Activated CD4-positive, alpha-beta T cell treated with anti-CD3 and anti-CD28 coated beads, Interleukin-2, amount 10 ng/mL, durations not matched to agents 24 days and 14 days (primary cell): ENCODE measurements around the gene KDM5B. TPM values are rescaled to one million over a fixed set of nuclear protein-coding genes. Genes with fewer than 3 reads are reported as not detected.

ENCODE experiments used
- DNase-seq: peaks from one replicate; pipeline ENCODE4 v3.0.0; 2022
- H3K27ac Mint-ChIP-seq: one replicate; pipeline ENCODE4 v1.8.0; 2022; ENCODE audit warnings: mild to moderate bottlenecking, mixed read lengths
- H3K27me3 Mint-ChIP-seq: one replicate; pipeline ENCODE4 v1.8.0; 2022; ENCODE audit warnings: mixed read lengths
- H3K36me3 Mint-ChIP-seq: one replicate; pipeline ENCODE4 v1.8.0; 2022; ENCODE audit warnings: low read depth, mild to moderate bottlenecking, mixed read lengths
- H3K4me1 Mint-ChIP-seq: one replicate; pipeline ENCODE4 v1.8.0; 2021; ENCODE audit warnings: mixed read lengths
- H3K4me3 Mint-ChIP-seq: one replicate; pipeline ENCODE4 v1.8.0; 2022; ENCODE audit warnings: mild to moderate bottlenecking, moderate library complexity, mixed read lengths
- H3K9me3 Mint-ChIP-seq: one replicate; pipeline ENCODE4 v1.8.0; 2021; ENCODE audit warnings: mixed read lengths
- intact Hi-C: fragments of 100-400 bp; cut with micrococcal nuclease; formaldehyde crosslinking; loops from one replicate; pipeline ENCODE4 v1.15.1; 2023
- total RNA-seq: library from RNA; stranded (reverse); gene quantifications from 2 replicates; pipeline ENCODE4 v1.2.3, GENCODE V29; 2022

Gene KDM5B
- 83.2 and 92.7 TPM in 2 replicates for total RNA-seq

DNA sequence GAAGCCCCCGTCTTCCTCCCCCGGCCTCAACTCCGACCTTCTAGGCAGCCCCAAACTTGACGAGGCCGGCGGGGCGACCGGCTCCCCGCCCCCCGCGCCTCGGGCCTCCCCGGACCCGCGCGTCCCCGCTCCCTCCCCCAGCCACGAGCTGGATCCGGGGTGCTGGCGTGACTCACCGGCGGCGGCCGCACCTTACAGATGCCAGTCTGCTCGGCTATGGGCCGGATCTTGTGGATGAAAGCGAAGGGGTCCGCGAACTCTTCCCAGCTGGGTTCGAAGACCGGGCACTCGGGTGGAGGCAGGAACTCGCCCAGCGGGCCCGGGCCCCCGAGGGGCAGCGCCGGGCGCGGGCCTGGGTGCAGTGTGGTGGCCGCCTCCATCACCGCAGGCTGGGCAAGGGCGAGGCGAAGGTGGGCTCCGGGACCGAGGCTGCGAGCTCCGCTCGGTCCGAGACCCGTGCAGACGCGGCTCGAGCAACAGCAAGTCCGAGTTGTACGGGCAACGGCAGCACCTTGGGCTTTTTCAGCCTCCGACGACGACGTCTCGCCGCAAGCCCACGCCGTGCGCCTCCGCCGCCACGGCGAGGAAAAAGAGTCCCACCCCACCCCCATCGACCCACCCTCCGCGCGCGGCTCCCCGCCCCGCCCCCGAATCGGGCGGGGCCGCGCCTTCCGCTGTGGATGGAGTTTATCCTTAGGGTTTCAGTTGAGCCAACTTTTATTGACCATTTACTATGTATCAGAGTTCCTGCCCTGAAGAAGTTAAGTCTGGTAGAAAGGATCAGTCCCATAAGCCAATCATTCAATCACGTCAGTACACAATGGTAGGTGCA, at the start of gene KDM5B:
KDM5B (minus strand) TSS at position 496 of the 832 bp plus-strand sequence; CDS start at position 380, 116 bp downstream.
- peak within 1 kb of the TSS; percentile 86 for H3K27ac Mint-ChIP-seq
- peak; percentile 89 for DNase-seq
- peaks cover 47% of the 10 kb centered on the region for H3K4me1 Mint-ChIP-seq
- intact Hi-C loops: loop anchor here (5.0 to 10.0 kb wide), 3 partner anchors 51 to 643 kb away; partner anchors contain the start of genes PPP1R12B and PTPN7
- peak within 1 kb of the TSS; percentile 85 for H3K4me3 Mint-ChIP-seq
- no peaks in the 10 kb centered on the region for H3K9me3 Mint-ChIP-seq
- peaks cover 11% of the 10 kb centered on the region for H3K27me3 Mint-ChIP-seq
- H3K36me3 Mint-ChIP-seq: peaks cover 7% of the 10 kb centered on the region

DNA sequence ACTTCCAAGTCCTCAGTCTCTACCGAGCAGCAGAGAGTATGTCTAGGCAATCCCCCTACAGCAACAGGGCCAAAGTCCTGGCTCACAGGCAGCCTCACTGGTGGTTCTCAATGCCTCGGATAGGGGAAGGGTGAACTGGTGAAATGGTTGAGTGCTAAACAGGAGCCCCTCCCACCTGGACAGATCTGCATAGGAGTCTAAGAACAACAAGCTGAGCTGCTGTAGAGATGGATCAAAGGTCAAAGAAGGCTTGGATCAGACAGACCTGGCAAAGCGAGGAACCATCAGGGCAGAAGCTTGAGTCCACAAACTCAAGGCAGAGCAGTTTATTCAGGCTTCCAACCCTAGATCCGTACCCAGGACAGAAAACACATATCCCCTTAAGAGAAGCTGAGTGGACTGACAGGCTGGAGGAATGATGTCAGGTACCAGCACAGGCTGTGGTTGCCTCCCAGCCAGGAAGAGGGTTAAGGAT, 49.0 kb upstream of the KDM5B start:
- intact Hi-C loops: no loop called here
- Mint-ChIP-seq H3K36me3 (no peaks in the 10 kb centered on the region), H3K4me3 (no peak overlapping the region), H3K27ac (no peak overlapping the region), H3K4me1 (peaks cover 13% of the 10 kb centered on the region), H3K27me3 (peaks cover 26% of the 10 kb centered on the region), H3K9me3 (no peaks in the 10 kb centered on the region)
- no peak for DNase-seq

DNA sequence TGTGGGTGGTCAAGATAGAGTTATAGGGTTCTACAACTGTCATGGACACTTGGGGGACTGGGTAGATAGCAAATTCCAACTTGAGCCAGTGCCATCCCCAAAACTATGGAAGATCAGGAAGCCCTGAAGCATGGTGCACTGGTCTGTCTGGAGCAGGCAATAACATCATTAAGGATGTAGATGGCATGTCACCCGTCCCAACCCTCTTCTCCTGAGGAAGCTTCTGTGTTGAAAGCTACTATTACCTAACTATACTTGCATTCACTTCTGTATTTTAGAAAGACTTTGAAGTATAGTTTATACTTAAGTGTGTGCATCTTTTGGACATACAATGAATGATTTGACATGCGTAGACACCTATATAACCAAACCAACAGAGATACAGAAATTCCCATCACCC, 47.8 kb upstream of the KDM5B start:
- Mint-ChIP-seq H3K27me3 (peaks cover 16% of the 10 kb centered on the region), H3K9me3 (no peaks in the 10 kb centered on the region), H3K27ac (no peak overlapping the region), H3K4me3 (no peak overlapping the region), H3K36me3 (no peaks in the 10 kb centered on the region), H3K4me1 (peaks cover 3% of the 10 kb centered on the region)
- intact Hi-C loops: no loop called here
- no peak for DNase-seq

DNA sequence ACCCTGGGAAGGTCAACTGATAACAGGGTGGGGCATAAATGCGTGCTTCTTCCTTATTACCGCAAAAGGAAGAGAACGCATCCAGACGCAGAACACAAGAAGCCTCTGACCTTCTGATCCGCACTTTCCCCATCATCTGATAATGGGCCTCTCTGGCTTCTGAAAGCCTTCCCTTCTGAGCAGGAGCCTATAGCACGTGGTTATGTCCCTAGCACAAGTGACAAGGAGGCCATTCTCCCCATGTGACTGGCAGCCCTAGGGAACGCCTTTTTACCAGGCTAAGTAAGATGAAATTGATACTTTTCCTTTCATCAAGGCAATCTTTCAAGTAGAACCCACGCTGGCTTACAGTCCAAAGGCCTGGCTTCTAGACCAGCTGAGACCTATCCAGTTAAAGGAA, 46.6 kb upstream of the KDM5B start:
- Mint-ChIP-seq H3K27me3 (peaks cover 9% of the 10 kb centered on the region), H3K36me3 (no peaks in the 10 kb centered on the region), H3K27ac (no peak overlapping the region), H3K4me1 (peaks cover 6% of the 10 kb centered on the region), H3K4me3 (no peak overlapping the region), H3K9me3 (no peaks in the 10 kb centered on the region)
- intact Hi-C loops: loop anchor here (5.0 kb wide), 1 partner anchor 187 kb away; no protein-coding TSS in a partner anchor
- no peak for DNase-seq

DNA sequence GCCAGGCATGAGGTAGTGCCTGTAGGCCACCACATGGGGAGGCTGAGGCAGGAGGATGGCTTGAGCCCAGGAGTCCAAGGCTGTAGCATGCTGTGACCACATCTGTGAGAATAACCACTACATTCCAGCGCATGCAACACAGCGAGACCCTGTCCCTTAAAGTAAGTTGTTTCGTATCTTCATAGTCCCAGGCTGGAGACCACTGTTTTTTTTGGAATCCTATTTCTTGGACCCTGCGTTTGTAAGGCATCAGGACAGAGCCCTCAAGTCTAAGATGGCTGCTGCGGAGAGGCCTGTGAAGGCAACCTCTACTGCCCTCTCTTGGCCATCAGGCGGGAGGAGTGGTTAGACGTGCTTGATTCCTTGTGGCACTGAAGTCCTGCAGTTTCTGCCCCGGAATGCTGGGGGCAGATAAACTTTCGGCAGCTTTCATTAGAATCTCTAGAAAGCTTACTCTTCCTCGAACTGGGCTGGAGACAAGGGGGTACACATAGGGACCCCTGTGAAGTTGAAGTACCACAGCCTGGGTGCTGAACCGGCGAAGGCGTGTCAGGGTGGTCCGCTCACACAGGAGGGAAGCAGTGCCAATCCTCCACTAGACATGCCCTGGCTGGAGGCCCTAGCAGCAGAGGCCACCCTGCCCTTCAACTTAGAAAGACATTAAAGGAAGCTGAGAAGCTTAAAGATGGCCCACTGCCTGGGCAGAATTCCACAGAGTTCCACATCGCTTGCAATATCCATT, 44.1 kb upstream of the KDM5B start:
- no peak overlapping the region for H3K4me3 Mint-ChIP-seq
- no peaks in the 10 kb centered on the region for H3K27me3 Mint-ChIP-seq
- no peaks in the 10 kb centered on the region for H3K36me3 Mint-ChIP-seq
- H3K9me3 Mint-ChIP-seq: no peaks in the 10 kb centered on the region
- H3K4me1 Mint-ChIP-seq: peaks cover 20% of the 10 kb centered on the region
- DNase-seq: peak; percentile 85
- intact Hi-C loops: loop anchor here (1.0 to 5.0 kb wide), 3 partner anchors 42 to 185 kb away; partner anchors contain the start of gene PCAT6
- no peak overlapping the region for H3K27ac Mint-ChIP-seq

DNA sequence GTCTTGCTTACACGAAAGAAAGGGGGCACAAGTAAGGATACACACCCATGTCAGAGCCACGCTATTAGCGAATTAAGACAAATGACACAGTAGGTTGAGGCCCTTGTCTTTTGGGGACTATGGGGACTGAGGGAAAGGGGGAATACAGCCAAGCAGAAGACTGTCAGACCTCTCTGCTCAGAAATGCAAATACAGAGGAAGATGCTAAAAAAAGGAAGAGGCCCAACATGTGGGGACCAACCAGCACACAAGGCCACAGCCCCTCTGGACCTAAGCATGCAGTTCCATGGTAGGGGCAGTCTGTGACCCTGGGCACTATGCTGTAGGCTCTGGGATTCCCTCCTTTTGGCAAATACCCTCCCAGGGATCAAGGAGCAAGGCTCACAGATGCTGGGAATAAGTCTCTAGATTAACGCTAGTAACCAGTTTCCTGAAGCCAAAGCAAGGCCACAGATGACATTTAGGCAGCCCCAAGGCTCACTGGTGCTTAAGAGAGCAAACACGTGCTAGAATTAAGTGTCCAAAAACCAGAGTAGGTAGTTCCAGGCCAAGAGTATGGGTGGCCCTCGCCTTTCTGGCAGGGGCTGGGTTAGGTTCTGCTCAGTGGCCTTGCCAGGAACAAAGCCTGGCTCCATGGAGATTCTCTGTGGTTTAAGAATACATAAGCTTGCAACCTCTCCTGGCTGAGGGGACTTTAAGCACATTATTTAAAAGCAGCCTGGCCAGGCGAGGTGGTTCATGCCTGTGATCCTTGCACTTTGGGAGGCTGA, 42.6 kb upstream of the KDM5B start:
- no peak for DNase-seq
- Mint-ChIP-seq H3K36me3 (no peaks in the 10 kb centered on the region), H3K27ac (no peak overlapping the region), H3K4me3 (no peak overlapping the region), H3K4me1 (peaks cover 22% of the 10 kb centered on the region), H3K27me3 (no peaks in the 10 kb centered on the region), H3K9me3 (no peaks in the 10 kb centered on the region)
- intact Hi-C loops: loop anchor here (5.0 kb wide), 1 partner anchor 183 kb away; no protein-coding TSS in a partner anchor

DNA sequence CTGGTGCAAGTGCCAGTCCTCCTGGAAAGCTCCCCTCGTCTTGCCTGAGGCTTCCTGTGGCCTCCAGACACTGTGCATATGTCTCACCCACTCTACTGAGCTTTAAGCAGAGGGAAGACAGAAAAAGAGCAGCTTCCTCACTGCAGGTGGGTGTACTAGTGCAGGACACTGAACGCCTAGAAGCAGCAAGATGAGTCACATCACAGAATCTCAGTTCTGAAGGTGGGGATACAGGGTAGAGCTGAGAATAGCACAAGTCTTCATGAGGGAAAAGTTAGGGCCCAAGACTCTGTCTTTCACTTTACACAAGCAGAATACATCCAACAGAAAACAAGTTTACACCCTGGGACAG, 39.9 kb upstream of the KDM5B start:
- H3K36me3 Mint-ChIP-seq: no peaks in the 10 kb centered on the region
- H3K4me1 Mint-ChIP-seq: peaks cover 26% of the 10 kb centered on the region
- H3K27ac Mint-ChIP-seq: peak overlapping the region; percentile 52
- no peaks in the 10 kb centered on the region for H3K27me3 Mint-ChIP-seq
- peak overlapping the region; percentile 4 for H3K4me3 Mint-ChIP-seq
- H3K9me3 Mint-ChIP-seq: no peaks in the 10 kb centered on the region
- DNase-seq: no peak
- intact Hi-C loops: no loop called here

DNA sequence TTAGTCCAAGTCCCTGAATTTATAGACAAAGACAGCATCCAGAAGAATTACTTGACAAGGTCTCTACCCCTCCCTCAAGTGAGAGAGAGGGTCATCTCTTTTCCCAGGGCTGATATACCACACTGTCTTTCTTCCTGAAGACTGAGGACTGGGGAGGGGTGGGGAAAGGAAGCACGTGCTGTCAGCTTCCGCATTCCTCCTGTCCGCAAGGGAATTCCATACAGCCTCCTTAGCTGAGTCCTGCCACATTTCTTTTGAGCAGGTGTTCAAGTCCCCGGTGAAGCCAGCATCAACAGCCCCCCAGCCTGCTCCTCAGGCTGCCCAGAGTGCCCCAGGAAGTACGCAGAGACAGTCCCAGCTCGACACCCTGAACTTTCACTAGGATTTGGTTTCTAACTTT, 36.7 kb upstream of the KDM5B start:
- Mint-ChIP-seq H3K4me3 (no peak overlapping the region), H3K9me3 (no peaks in the 10 kb centered on the region), H3K4me1 (peaks cover 23% of the 10 kb centered on the region), H3K36me3 (no peaks in the 10 kb centered on the region), H3K27ac (no peak overlapping the region), H3K27me3 (no peaks in the 10 kb centered on the region)
- intact Hi-C loops: no loop called here
- no peak for DNase-seq

DNA sequence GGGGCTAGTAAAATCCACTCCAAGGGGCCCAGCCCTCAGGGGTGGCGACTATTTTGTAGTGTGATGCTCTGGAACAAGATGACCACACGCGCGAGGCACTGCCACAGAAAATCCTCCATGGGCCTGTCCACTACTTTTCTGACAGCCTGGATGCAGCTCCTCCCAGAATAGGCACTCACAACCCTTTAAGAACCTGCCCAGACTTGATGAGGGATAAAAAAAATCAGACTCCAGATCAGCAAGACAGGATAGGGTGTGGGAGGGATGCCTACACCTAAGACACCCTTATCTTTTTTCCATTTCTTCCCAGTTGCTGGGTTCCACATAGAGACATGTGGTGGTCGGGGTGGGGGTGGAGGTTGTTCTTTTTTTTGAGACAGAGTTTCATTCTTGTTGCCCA, 36.0 kb upstream of the KDM5B start:
- intact Hi-C loops: no loop called here
- no peak for DNase-seq
- Mint-ChIP-seq H3K9me3 (no peaks in the 10 kb centered on the region), H3K36me3 (no peaks in the 10 kb centered on the region), H3K27me3 (no peaks in the 10 kb centered on the region), H3K4me3 (no peak overlapping the region), H3K27ac (no peak overlapping the region), H3K4me1 (peaks cover 21% of the 10 kb centered on the region)

DNA sequence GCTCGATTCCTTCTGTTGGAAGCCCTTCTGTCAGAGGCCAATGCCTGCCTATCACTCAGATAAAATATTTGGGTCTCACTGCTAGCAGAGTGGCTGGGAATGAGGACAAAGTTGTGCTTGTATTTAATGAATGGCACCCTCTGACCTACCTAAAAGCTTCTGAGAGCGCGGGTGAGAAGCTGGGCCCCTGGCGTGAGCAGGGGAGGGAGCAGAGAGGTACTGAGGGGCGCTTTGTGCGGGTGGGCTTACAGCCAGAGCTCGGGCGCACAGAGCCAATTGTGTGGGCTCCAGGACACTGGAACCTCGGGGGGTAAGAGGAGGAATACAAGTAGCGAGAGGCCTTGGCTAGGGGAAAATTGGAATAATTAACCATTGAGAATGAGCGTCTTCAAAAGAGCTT, 34.9 kb upstream of the KDM5B start:
- no peaks in the 10 kb centered on the region for H3K27me3 Mint-ChIP-seq
- H3K4me1 Mint-ChIP-seq: peaks cover 13% of the 10 kb centered on the region
- DNase-seq: no peak
- intact Hi-C loops: no loop called here
- H3K36me3 Mint-ChIP-seq: no peaks in the 10 kb centered on the region
- H3K4me3 Mint-ChIP-seq: no peak overlapping the region
- no peak overlapping the region for H3K27ac Mint-ChIP-seq
- no peaks in the 10 kb centered on the region for H3K9me3 Mint-ChIP-seq

DNA sequence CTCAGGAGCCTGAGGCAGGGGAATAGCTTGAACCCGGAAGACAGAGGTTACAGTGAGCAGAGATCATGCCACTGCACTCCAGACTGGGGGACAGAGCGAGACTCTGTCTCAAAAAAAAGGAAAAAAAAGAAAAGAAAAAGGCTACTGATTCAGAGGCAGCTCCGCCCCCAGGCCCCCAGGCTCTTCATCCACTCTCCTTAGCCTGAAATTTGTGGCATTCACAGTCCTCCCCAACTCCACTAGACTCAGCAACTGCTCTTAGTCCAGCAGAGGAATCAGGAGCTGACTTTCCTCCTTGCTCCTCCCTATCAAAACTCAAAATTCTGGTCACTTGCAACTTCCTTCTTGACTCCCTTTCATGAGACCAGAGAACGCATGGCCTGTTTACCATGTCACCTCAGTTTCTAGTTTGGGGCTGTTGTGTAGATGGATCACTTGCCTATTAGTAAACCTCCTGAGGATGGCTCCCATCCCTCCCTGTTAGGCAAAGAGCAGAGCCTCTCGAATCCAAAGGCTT, 29.6 kb upstream of the KDM5B start:
- DNase-seq: no peak
- H3K9me3 Mint-ChIP-seq: no peaks in the 10 kb centered on the region
- H3K4me1 Mint-ChIP-seq: peaks cover 47% of the 10 kb centered on the region
- peak overlapping the region; percentile 55 for H3K4me3 Mint-ChIP-seq
- intact Hi-C loops: loop anchor here (2.0 kb wide), 1 partner anchor 33 kb away; no protein-coding TSS in a partner anchor
- no peaks in the 10 kb centered on the region for H3K36me3 Mint-ChIP-seq
- H3K27ac Mint-ChIP-seq: no peak overlapping the region
- H3K27me3 Mint-ChIP-seq: no peaks in the 10 kb centered on the region

DNA sequence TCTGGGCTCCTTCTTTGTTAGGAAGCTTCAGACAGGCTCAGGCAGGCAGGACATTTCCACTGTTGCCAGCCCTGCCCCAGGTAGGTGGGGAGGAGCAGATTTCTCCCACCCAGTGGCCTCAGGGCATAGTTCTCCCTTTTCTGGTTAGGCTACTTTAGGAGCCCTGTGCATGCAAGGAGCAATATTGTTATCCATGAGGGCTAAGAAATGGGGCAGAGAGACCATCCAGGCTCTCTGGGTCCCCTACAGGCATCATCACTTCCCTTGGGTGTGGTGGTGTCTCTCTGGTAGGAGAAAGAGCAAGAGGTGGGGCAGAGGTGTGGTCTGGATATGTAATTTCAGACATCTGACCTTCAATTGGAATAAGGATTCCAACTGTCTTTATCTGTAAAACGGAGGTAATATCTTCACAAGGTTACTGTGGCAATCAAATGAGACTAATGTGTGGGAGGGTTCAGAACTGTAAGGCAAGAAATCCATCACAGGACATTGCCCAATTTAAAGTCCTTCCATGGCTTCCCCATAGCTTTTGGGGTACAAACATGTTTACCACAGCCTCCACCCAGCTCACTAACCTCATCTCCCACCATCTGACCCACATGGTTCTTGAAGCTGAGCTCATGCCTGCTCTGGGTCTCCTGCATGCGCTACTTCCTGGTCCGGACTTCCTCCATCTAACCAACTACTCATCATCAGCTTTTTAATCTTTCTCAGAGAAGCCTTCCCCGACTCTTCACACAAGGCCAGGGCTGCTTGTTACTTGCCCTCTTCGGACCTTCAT, 28.6 kb upstream of the KDM5B start:
- no peak for DNase-seq
- intact Hi-C loops: loop anchor here (2.0 kb wide), 1 partner anchor 32 kb away; no protein-coding TSS in a partner anchor
- Mint-ChIP-seq H3K27ac (peak overlapping the region; percentile 78), H3K36me3 (no peaks in the 10 kb centered on the region), H3K27me3 (no peaks in the 10 kb centered on the region), H3K9me3 (no peaks in the 10 kb centered on the region), H3K4me3 (peak overlapping the region; percentile 76), H3K4me1 (peaks cover 47% of the 10 kb centered on the region)
